SU-DHL-6 (cell line): ENCODE measurements around the gene STC2.

Experiments
- CTCF ChIP-seq: fragments of 200-600 bp; sonication (generic); IDR thresholded peaks from one replicate; pipeline ENCODE4 v1.5.1; 2017; ENCODE audit warnings: antibody characterized with exemption, mild to moderate bottlenecking, low read length, moderate library complexity; ENCODE audit not compliant: insufficient read depth, poor library complexity, severe bottlenecking
- EZH2phosphoT487 ChIP-seq: fragments of 200-600 bp; sonication (generic), shearing (Covaris generic); conservative IDR thresholded peaks from 2 replicates; pipeline ENCODE4 v1.6.1; 2018; ENCODE audit warnings: mild to moderate bottlenecking, antibody characterized with exemption, low read length, moderate library complexity, mixed read lengths

GRCh38 chr5:173340984-173341383 is 12.8 kb upstream of the STC2 start:
- TF ChIP-seq CTCF = no peak
- no peak for TF ChIP-seq EZH2phosphoT487
